Measurements from ENCODE around the gene IGF2BP3. TPM values are rescaled to one million over a fixed set of nuclear protein-coding genes. Genes with fewer than 3 reads are reported as not detected.

IGF2BP3 gene
- total RNA-seq, 1 experiment from 2014 or later = 75.6 TPM

DNA sequence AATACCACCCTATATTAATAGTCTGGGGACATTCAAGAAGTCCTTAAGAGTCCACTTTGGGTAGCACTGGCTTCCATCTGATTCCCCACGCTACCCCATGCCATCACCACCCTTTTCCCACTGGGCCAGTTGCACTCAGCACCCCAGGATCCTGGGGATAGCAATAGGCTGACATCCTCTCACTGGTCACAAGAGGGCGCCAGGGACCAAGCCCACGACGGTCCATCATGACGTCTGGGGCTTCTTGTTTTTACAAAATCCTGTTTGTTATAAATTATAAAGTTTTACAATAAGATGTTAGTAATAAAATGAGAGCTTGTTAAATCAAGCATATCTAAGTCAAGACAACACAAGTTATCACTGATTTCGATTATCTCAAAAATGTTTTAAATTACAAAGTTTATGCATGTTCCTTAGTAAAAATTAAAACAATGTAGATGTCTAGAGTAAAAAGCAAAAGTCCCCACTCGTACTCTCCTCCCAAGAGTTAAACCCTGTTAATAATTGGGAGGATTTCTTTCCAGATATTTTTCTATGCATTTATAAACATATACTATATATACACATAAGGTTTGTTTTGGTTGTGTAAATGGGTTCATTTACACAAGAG, 208.3 kb downstream of the IGF2BP3 start:
- H3K4me3 ChIP-seq (ENCODE audit: insufficient read depth, low read depth, low read length) = no peak overlapping the region
- H3K36me3 ChIP-seq (replicated peaks; ENCODE audit: control insufficient read depth, insufficient read depth, low read length) = no peaks in the 10 kb centered on the region
- no peaks in the 10 kb centered on the region for H3K27me3 ChIP-seq (ENCODE audit: control insufficient read depth, insufficient read depth, low read length)
- peak; percentile 84 for DNase-seq

GRCh38 chr7:23260371-23260770, 209.9 kb downstream of the IGF2BP3 start:
- Histone ChIP-seq H3K36me3 (replicated peaks; ENCODE audit: control insufficient read depth, insufficient read depth, low read length) (no peaks in the 10 kb centered on the region), H3K27me3 (ENCODE audit: control insufficient read depth, insufficient read depth, low read length) (no peaks in the 10 kb centered on the region), H3K4me3 (ENCODE audit: insufficient read depth, low read depth, low read length) (no peak overlapping the region)
- DNase-seq = no peak

Other genes starting within 250 kb of the IGF2BP3 start
- 0.70 and 1.2 TPM in 2 replicates for gene GPNMB, start 223.7 kb downstream of the IGF2BP3 start, total RNA-seq (2014; rRNA removed; shearing (Covaris generic))
- 100 and 108 TPM in 2 replicates for gene MALSU1, start 171.2 kb downstream of the IGF2BP3 start, total RNA-seq (2014; rRNA removed; shearing (Covaris generic))
- gene TRA2A, start 61.5 kb upstream of the IGF2BP3 start, total RNA-seq (2014; rRNA removed; shearing (Covaris generic)) = 23.2 and 24.9 TPM in 2 replicates
- 3.9 and 4.3 TPM in 2 replicates for gene CCDC126, start 126.9 kb upstream of the IGF2BP3 start, total RNA-seq (2014; rRNA removed; shearing (Covaris generic))
- gene FAM221A, start 209.7 kb upstream of the IGF2BP3 start, total RNA-seq (2014; rRNA removed; shearing (Covaris generic)) = 16.6 and 21.7 TPM in 2 replicates
- 0.73 and 0.92 TPM in 2 replicates for gene STK31, start 239.7 kb upstream of the IGF2BP3 start, total RNA-seq (2014; rRNA removed; shearing (Covaris generic))